GM19351 (cell line): ENCODE data around the gene DNAJC5G.
A peak's percentile ranks its signal among the peaks of the same experiment; 100 is the strongest.
"Not testable (repeated sequence)": the region's sequence is repeated elsewhere in the genome, so short reads cannot be mapped to it uniquely, and the experiment has no call there.

ENCODE experiments used
- ATAC-seq: cut with Tn5 transposase; IDR thresholded peaks from one replicate; pipeline ENCODE4 v1.9.1; 2021; ENCODE audit warnings: mild to moderate bottlenecking, moderate library complexity; ENCODE audit not compliant: unreplicated experiment

The DNAJC5G gene

DNA sequence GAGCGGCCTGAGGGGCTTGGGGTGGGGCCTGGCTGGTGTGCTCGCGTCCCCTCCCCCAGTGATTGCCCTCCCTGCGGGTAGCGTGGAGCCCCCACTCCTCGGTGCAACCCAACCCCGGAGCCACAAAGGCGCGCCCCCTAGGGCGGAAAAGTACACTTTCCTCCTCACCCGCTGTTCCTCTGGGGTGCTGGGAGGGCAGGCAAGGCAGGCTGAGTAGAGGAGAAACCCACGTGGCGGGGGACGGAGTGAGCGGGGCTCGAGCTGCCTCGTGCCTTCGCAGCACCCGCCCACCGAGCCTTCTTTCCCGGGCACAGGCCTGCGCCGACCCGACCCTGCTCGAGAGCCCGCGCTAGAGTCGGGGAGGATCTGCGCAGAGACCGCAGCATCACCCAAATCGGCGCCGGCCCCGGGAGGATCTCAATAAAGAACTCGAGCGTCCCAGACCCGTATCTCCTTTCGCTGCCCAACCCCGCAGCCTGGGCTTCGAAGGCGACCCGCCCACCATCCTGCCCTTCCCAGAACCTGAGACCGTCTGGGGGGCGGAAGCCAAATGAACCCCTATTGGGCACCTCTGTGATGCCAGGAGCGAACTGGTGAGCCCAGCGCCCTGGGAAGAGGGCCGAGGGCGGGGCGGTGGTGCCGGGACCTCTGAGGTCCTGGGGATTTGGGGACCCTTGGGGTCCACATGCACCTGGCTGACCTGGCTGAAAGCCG is 31.5 kb downstream of the DNAJC5G start:
- ATAC-seq = no peak

DNA sequence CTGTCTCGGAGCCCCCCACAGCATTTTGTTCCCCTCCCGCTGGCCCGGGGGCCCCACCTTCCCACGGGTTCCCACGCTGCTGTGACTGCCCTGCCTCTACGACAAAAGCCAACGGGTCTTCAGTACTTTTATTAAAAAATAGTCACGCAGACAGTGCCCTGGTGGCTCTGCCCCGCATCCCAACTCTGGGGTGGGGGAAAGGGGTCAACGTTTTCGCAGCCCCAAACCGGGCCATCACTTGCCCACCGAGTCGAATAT is 32.0 kb downstream of the DNAJC5G start:
- ATAC-seq = no peak

GRCh38 chr2:27307545-27308358 is 32.5 kb downstream of the DNAJC5G start:
- ATAC-seq = no peak

DNA sequence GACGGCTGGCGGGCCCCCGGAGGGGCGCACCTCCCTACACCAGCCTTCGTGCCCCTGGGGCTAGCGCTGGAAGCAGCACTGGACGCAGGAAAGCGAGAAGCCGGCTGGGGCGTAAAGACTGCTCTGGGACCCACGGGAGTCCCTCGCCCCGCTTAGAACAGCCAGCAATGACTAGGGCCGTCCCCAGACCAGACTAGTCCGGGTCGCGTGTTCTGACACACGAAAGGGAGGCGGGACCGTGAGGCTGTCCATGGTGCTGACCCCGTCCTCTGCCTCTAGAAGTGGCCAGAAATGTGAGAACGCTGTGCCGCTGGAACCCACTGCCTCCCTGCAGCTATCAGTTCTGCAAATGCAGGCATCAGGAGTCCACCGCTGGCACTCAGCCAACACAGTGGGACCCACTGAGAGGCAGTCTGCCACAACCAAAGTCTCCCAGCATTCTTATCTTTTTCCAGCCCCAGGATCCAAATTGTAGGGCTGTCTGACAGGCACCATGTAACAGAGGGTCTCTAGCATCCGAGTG is 33.2 kb downstream of the DNAJC5G start, which contains the start of gene UCN:
TSS of gene UCN (minus strand) at position 87 of the 523 bp plus-strand sequence. CDS start 550 bp downstream, outside the sequence.
- ATAC-seq = no peak

GRCh38 chr2:27309651-27310050 is 34.4 kb downstream of the DNAJC5G start:
- ATAC-seq = no peak

- no peak for ATAC-seq
Observed at GRCh38 chr2:27312152-27312551, 36.9 kb downstream of the DNAJC5G start.

DNA sequence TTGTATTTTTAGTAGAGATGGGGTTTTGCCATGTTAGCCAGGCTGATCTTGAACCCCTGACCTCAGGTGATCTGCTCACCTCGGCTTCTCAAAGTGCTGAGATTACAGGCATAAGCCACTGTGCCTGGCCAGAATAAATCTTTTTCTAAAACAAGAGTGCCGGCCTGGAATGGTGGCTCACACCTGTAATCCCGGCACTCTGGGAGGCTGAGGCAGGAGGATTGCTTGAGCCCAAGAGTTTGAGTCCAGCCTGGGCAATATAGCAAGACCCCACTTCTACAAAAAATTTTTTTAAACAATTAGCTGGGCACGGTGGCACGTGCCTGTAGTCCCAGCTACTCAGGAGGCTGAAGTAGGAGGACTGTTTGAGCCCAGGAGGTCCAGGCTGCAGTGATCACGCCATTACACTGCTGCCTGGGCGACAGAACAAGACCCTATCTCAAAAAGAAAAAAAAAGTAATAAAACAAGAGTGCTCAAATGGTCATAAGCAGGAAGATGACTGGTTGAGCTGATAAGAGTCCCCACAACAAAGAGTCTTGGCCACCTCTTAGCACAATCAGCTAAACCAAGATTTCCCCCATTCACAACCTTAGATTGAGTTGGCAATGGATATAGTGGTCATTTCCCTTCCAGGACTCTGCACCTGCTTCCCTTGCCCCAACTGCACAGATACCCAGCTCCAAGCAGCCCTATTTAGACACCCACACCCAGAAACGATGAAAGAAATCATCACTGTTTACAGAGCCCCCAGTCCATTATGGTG is 38.8 kb downstream of the DNAJC5G start:
- ATAC-seq = no peak

- no peak for ATAC-seq
Observed at GRCh38 chr2:27314709-27315108, 39.5 kb downstream of the DNAJC5G start.

DNA sequence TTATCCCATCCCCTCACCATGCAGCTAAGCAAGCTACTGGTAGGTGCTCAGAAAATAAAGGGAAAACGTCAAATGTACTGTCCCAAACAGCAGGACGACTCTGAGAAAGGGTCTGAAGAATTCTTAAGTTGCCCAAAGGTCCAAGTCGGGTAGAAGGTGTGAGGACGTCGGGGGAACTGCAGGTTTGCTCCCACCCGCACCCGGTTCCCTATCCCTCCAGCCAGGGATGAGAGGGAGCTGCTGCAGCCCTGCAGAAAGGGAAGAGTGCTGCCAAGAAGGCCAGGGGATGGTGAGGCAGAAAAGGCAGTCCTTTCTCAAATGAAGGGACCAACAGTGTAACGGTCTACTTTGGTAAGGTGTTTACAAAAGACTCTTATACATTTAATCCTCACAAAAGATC is 39.9 kb downstream of the DNAJC5G start:
- no peak for ATAC-seq

- ATAC-seq = no peak
Observed at GRCh38 chr2:27316655-27317412, 41.6 kb downstream of the DNAJC5G start.

- ATAC-seq = not testable (repeated sequence)
Observed at GRCh38 chr2:27319839-27320238, 44.6 kb downstream of the DNAJC5G start.

DNA sequence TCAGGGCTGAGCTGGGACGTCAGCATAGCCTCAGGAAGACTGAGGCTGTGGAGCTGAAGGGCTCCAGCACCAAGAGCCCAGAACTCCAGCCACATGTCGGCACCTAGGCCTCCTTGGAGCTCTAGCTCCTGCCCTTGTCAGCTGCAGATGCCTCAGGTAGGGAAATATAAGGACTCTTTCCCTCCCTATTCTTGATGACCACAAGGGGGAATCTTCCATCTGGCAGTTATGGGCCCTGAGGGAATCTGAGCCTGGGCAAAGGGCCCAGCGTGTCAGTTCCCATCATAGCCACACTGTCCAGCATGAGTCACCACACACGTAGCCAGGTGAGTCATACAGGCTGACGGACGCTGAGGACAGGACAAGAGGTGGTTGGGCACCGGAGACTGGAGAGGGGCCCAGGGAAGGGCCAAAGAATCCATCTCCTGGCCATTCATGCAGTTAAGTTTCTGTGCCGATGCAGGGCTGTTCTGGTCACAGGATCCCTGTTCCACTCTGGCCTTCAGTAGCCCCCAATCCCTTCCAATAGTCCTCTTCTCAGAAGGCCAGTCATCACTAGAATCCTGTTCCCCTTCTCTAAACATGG is 45.8 kb downstream of the DNAJC5G start:
- ATAC-seq = no peak

GRCh38 chr2:27322301-27322765 is 47.1 kb downstream of the DNAJC5G start:
- ATAC-seq = no peak

DNA sequence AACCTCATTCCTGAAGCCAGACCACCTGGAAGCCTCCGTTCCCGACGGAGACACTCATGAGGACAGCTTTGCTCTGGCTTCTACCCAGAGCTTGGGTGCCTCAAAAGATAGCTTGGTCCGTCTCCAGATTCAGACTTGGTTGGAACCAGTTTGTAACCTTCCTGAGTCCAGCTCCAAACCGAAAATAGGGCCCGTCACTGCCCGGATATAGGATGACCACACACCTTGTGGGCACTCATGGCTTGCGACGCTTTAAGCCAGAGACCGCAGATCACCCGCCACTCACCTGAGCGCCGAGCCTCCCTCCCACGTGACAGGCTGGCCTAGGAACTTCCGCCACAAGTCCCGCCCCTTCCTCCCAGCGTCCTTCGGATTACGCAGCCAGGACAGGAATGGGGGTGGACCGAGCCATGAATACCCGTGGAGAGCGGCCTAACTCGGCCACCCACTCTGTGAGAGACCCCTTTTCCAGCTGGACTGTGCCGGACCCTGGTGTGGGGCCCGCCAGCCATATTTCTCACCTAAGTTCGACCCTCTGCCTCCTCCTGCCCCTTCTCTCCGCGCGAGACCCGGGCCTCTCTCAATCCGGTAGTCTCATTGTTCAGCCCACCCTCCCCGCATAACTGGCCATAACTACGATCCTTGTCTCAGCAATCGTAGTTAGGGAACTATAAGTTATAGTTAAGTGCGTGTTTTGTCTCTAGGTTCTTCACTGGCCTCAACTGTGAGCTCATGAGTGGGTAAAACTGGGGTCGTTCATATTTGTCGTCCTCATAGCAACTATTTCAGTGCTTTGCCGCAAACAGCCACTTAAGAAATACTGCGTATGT is 47.7 kb downstream of the DNAJC5G start, which contains the start of gene MPV17:
TSS of gene MPV17 (minus strand) at position 332 of the 830 bp plus-strand sequence. CDS start 580 bp downstream, outside the sequence.
- peak; percentile 88 for ATAC-seq

DNA sequence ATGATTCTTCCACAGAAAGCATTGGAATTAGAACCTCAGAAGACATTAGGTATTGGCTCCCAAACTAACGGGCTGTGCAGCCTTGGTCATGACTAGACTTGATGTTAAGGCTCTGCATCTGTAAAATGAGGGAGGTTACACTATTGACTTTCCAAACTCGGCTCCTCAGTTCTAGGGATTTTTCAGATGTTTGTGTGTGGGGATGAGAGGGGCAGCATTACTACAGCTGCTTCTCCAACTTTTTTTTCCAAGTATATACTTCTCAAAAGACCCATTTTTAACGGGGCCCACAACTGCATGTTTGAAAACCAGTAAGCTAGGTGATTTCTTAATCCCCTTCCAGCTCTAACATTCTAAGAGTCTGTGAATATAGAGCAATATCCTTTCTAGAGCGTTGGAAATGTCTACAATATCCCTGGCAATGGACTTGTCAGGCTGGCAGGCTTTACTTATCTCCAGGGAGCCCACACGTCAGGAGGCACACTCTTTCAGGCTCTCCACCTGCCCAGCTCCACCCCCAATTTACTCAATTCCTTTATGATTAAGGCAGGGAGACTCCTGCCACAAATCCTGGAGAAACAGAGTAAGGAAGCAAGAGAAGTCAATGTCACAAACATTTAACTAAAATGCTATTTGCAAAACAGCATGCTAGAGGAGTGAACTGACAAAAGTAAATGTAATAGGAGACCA is 48.5 kb downstream of the DNAJC5G start:
- no peak for ATAC-seq

GRCh38 chr2:27324720-27325119 is 49.5 kb downstream of the DNAJC5G start:
- ATAC-seq = no peak
